ENCODE measurements around the gene EOLA2.
"Not testable (repeated sequence)": the region's sequence is repeated elsewhere in the genome, so short reads cannot be mapped to it uniquely, and the experiment has no call there.

Gene EOLA2

DNA sequence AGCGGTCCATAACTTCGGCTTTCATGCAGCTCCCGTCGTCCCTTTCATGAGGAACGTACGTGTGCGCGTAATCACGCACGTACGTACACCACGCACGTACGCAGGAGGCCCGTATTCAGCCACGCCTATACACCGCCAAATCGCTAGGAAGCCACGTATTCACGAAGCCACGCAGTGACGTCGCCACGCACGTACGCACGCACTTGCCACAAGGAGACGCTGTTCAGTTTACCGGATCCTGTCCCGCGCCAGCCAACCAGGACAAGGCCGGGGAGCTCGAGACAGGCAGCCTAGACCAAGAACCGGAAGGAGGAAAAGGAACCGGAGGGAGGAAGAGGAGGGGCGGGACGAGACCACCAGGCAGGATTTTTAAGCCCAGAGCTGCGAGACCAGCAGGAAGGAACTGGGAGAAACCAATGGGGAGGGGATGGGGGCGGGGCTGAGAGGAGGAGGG lies at the start of gene EOLA2:
EOLA2 (minus strand) TSS at position 65 of the 454 bp plus-strand sequence. CDS start 4,617 bp downstream, outside the sequence.
- DNase-seq: peak; percentile 90

DNA sequence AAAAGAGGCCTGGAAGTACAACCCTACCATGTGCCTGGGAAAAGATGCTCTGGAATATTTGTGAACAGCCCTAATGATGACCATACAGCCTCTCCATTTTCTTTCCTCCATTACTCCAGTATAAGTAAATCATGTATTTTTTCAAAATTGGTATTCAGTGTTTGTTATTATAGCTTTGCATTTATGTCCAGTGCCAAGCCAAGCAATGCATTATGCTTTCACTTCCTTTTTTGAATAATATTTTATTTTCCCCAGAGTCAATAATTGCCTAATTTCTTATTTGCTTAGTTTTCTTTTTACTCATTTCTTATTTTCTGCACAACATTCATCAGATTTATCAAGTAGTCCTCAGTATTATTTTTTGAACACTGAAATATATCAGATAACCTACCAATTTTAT lies 49.3 kb upstream of the EOLA2 start:
- no peak for DNase-seq

DNA sequence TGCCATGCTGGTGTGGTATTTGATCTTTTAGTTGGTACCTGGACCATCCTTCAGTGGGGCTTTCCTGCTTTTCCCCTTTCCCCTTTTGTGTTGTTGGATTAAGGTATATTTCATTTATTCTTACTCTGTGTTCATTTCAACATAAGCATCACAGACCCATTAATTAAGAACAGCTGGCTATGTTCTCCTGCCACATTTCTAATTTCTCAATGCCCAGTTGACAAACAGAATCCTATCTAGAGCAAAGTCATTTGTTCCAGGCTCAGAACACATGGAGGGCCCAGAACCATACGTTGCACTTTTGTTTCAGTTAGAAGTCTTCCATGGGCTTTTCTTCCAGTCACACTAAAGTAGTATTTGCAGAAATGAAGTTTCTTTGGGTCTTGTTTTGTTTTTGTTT lies 46.1 kb upstream of the EOLA2 start:
- DNase-seq: no peak

DNA sequence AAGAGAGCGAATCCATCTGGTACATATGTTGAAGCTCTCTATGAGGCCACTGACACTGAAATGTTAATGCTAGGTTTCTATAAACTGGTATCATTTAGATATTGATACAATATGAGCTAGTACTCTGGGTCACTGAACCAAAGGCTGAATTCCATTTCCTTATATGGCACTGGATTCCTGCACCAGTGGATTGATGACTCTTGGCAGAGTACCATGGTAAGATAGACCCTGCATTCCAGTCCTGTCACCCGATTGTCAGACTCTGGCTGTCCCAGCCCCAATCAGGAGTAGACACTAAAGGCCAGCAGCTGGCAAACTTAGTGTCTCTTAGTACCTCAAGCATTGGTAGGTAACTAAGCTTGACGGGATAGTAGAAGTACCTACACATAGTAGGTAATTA lies 44.0 kb upstream of the EOLA2 start:
- no peak for DNase-seq

DNA sequence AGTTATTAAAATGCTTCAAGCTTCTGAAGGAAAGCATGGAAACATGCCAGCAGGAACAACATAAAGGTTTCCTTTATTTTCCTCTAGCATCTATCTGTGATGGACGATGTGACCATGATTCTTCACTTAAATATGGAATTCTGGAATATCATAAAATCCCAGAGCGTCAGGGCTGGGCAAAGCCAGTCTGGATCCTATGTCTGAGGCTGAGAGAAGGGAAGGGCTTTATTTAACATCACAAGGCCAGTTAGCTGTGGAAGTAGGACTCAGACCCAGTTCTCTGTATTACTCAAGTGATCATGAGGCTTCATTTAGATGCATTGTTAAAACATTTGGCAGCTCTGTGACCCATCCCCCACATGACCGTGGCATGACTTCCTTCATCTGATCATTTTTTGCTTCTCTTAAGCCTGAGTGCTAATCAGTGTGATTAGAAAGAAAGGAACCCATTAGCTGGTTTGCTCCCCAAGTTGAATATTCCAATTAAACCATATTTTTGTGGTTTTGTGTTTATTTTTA lies 40.9 kb upstream of the EOLA2 start:
- DNase-seq: no peak

DNA sequence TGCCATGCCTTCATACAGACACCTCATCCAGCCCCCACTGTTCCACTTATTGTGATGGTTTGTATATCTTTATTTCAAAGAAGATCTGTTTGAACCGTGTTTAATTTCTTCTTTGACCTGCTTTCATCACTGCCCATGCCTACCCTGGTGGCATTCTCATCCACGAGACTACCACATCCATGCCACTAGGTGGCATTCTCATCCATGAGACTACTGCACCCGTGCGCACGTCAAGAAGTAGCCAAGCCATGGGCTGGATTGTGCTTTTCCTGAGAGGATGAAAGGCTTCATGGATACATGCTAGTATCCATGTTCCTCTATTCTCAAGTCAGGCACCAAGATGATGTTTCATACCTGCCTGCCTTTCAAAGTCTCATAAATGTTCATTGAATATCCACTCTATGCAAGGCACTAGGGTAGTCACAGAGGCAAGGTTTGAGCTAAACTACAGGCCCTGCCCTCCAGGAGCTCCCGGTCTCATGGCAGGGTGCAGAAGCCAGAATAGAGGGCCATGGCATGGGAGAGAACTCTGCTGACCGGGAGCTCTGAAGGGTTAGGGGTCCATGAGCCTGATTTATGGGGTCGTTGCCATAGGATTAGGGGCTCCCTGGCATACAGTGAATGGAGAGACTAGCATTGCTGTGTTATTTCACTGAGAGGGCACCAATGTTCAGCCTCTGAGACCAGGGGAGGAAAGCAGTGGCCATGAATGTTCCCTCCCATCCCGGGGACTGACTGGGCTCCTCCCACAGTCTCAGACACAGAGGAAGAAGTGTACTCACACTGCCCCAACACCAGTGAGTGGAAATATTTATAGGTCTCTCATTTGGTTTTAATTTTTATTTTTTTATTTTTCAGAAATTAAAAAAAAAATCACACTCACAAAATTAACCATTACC lies 24.8 kb upstream of the EOLA2 start:
- no peak for DNase-seq

DNA sequence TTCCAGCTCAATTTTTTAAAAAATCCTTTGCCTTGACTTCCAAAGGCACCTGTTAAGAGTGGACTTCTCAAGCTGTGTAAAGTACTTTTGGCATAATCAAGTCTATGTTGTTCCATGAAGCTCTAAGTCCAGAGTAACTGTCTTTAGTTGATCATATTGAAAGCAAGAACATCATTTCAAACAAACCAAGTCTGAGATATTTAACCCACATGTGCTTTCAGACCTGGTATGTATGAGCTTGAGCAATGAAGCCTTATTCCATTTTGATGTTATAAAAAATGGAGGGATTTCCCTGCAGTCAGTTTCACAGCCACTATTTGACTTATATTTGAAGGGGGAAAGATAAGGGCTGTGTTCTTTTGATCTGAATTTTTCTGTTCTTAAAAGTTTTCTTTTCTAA lies 23.7 kb upstream of the EOLA2 start:
- no peak for DNase-seq

DNA sequence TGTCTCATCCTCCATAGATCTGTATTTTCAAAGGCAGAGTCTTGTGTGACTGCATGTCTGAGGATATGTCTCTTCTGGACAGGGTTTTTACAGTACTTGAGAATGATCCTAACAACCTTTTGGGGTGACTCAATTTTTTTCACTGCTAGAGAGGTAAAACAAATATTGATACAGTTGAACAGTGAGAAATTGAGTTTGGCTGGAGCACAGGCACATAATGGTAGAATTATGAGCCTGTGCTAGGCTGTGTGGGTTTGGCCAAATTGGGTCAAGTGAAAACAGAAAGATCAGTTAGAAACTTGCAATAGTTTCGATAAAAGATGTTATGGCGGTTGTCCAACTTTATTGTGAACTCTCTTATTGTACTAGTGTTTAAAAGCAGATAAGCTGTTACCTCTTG lies 23.3 kb upstream of the EOLA2 start:
- no peak for DNase-seq

DNA sequence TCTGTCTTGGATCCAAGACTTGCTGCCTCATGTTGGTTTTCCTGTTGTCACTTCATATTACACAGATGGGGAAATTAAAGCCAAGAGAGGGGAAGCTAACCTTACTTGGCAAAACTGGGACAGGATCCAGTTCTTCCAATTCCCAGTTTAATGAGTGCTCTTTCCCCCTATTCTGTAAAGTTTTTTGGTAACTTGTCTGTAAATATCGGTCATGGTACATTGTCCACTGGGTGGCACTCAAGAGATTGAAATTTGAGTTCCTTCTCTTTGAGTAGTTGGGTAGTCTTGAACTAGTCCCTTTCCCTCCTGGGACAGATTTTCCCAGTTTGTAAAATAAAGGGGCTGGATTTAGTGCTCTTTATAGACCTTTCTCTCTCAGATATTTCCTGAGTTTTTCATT lies 12.4 kb upstream of the EOLA2 start:
- no peak for DNase-seq

DNA sequence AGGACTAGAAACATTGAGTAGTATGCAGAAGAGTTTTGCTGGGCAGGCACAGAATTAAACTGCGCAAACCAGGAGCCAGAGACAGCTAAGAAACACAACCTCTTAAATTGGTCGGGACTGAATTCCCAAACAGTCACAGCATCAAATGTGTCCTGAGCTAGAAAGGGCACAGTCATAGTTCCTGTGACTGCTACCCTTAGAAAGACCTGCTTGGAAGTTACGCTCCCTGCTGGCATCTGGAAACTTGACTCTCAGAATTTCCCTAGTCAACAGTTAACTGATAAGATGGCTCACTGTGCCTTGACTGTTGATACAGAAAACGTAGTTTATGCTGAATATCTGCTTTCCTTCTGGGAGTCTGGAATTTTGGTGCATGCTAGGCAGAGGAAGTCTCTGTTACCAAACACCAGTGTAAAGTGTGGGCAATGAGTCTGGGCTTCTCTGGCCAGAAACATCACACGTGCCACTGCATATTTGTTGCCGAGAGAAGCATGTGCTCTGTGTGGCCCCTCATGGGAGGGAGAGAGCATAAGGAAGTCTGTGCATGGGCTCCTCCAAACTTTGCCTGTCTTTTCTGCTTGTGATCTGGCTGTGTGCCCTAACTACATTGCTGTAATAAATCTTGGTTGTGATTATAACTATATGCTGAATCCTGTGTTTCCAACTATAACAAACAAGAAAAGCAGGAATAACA lies 11.6 kb upstream of the EOLA2 start:
- DNase-seq: no peak

DNA sequence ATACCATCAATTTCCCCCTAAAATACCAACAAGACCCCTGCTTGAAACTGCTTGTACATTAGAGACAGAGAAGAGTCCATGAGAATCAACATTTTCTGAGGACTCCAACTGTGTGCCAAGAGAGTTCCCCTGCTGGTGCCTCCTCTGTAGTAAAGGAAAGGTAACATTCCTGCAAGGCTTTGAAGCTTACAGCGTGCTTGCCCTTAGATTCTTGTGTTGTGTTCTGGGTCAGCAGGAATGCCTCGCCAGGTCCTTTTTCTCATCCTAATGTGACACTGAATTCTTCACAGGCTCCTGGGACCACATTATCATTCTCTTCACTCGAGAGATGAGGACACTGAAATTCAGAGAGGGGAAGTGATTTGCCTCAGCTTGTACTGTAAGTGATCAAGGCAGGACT lies 9.7 kb upstream of the EOLA2 start:
- DNase-seq: no peak

DNA sequence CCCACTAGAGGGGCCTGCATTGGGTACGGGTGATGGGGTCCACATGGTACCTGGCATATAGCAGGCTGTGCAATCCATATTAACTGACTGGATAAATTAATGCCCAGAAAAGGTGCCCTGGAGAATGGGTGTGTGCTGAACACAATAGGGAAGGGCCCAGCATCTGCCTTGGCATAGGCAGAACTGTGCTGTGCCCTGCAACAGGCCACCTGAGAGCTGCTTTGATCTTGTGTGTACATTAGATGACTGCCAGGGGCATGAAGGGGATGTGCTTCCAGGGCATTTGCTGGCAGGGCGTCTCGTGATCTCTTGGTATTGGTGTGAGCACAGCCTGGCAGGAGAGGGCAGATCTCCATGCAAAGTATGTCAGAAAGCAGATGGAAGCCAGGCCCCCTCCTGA lies 8.6 kb upstream of the EOLA2 start:
- not testable (repeated sequence) for DNase-seq

DNA sequence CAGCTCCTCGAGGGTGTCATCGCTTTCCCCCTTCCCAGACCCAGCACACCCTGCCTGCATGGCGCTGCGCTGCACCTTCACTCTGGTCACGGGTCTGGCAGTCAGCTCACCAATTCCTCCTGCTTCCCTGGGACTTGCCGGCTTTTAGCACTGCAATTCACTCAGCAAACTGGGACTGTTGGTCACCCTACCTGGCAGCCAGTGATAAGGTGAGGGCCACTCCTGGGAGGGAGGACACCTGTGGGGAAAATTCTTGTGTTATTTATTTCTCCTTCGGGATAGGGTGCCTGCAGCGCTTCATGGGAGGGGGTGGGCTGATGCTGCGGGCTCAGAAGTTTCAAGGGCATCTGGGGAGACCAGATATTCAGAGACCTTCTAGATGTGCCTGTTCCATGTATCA lies 7.5 kb upstream of the EOLA2 start:
- DNase-seq: not testable (repeated sequence)

DNA sequence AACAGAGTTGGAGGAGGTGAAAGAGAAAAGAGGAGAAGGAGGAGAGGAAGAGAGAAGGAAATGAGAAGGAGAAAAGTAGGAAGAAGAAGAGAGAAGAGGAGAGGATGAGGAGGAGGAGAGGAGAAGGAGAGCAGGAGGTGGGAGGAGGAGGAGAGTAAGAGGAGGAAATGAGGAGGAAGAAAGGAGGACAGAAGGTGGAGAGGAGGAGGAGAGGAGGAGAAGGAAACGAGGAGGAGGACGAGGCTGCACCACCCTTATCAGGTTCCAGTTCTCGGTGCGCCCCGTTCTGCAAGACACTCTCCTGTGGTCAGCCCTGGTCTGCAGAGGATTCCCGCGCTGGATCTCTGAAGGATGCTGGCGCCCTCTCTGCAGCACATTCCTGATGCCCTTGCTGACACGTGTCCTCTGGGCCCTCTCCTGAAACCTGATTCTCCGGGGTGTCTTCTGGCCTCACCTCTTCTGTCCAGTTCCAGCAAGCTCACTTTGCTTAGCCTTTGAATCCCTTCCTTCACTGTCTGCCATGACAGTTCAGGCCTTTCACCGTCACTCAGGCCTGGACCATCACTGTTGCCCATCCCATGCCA lies 6.9 kb upstream of the EOLA2 start:
- not testable (repeated sequence) for DNase-seq

DNA sequence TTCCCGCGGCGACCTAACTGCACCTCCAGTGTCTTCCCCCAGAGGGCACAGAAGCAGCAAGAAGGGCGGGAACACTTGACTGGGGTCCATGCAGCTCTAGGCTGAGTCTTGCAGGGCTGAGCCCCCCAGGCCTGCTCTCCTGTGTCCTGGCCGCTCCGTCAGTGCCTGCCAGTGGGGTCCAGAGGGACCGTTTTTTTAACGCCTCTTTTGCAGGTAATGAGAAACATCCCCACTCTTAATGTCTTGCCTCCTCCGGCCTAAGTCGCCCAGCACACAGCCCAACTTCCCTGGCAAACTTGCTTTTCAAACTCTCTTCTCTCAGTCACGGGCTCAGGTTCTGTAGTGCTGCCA lies 2.4 kb upstream of the EOLA2 start:
- DNase-seq: not testable (repeated sequence)

DNA sequence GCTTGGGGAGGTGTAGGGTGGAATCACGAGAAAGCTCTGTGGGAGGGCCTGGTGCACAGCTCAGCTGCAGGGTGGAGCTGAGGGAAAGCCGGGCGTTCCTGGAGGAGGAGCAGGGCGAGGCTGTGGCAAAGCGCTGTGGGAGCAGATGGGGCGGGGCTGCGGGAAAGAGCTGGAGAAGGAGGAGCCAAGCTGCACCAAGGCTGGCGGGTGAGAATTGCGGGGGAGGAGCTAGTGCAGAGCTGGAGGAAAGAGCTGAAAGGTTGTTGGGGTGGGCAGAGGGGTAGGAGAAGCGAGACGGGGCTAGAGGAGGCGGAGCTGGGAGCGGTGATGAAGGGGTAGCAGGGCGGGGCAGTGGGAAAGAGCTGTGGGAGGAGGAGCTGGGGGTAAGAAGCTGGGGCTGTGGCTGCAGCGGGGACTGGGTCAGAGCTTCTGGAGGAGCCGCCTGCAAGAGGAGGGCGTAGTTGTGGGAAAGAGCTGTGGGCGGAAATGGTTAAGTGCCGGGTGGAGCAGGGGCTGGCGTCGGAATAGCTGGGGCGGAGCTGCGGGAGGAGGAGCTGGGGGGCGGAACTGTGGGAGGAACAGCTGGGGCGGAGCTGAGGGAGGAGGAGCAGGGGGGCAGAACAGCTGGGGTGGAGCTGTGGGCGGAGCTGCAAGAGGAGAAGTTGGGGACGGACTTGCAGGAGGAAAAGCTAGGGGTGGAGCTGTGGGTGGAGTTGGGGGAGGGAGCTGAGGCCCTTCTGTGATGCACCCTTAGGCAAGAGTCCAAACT lies 1.8 kb upstream of the EOLA2 start:
- DNase-seq: peak; percentile 97

DNA sequence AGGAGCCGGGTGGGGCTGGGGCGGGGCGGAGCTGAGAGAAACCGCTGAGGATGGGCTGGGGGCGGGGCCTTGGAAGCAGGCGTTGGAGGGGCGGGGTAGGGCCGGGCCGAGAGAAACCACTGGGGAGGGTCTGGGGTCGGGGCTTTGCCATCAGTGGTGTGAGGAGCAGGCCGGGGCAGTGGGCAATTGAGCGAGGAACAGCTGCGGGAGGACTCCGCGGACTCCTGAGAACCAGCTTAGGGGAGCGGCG lies 1.3 kb upstream of the EOLA2 start:
- no peak for DNase-seq

DNA sequence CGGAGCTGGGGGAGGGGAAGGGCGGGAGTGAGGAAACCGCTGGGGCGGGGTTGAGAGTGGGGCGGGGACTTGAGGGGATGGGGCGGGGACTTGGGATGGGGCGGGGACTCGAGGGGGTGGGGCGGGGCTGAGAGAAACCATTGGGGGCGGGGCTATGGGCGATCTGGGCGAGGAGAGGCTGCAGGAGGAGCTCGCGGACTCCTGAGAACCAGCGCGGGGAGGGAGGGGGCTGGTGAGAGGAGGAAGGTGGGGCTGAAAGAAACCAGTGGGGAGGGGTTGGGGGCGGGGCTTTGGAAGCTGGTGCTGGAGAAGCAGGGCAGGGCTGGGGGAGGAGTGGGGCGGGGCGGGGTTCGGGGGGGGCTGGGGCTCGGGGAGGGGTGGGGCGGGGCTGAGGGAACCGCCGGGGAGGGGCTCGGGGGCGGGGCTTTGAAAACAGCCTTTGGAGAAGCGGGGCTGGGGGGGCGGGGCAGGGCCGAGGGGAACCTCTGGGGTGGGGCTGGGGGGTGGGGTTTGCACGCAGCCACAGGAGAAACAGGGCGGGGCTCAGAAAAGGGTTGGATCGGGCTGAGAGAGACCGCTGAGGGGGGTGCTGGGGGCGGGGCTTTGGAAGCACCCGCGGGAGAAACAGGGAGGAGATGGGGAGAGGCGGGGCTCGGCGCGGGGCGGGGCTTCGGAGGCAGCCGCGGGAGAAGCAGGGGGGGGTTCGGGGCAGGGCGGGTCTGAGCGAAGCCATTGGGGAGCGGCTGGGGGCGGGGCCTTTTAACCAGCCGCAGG lies 777 bp upstream of the EOLA2 start:
- DNase-seq: peak; percentile 91

DNA sequence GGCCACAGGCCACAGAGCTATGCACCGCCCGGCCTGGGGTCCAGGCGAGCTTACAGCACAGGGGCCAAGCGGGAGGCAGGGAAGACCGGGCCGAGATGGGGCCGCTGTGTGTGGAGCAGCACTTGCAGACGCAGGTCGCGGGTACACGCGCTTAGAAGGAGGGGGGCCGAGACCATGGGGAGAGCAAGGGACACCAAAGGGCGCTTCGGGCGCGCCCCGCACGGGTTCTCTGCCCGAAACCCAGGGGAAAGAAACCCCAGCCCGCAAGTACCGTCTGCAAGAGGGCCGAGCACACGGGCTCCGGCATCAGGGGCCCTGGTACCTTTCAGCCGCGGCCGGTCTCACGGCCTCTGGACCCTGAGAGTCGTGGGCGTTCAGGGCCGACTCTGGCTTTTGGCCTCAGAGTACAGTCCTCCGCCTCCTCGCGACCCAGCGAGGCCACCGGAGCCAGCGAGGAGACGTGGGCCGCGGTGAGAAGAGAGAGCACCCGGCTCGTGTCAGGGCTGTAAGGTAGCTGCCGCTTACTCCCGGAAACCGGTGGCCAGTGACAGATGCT lies 342 bp downstream of the EOLA2 start:
- DNase-seq: no peak

DNA sequence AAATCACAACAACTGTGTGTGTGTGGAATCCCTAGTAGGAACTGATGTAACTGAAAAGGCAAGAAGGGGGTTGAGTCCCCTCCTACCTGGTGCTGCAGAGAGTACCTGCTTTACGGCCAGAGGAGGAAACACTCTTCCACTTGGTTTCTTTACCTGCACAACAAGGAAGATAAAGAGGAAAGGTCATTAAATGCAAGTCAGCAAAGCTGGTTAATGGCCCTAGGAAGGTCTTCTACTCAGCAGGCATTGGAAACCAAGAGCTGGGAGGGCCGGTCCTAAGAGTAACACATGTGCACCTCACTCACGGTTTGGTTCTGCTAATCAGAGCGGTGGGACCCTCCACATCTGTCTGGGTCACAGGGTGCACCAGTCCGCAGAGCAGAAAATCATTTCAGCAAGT lies 963 bp downstream of the EOLA2 start:
- DNase-seq: not testable (repeated sequence)

DNA sequence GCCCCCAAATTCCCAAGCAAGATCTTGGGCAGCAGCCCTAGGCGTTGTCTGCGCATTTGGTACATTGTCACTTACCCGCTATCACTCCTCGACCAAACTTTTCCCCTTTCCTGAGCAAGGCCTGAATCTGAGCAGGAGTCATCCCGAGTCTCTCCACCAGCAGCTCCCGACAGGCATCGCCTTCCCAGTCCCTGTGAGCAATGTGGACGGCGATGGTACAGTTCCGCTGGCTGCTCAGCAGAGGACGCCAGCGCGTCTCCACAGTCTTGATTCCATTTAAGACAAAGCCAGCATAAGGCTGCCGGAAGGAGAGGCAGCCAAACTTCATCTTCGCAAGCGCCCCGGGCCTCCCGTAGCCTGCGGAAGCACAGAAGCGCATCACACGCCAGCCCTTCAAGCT lies 4.7 kb downstream of the EOLA2 start:
- not testable (repeated sequence) for DNase-seq

DNA sequence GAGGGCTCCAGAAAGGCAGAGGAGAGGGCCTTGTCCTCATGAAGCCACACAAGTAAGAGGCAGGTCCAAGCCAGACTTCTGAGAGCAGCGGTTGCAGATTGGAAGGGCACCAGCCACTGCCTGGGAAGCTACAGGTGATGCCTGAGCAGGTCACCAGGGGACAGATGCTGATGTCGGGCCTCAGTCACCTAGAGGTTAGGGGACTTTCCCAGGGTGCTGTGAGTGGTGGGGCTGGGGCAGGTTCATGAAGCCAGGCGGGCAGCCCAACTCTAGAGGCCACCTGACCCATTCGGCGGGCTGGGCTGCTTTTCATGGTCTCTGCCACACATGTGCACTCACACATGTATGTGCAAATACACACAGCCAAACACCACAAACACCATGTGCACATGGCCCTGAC lies 5.3 kb downstream of the EOLA2 start:
- DNase-seq: not testable (repeated sequence)

All from NCI-H187 treated with DMSO at 0.1 percent for 48 hours (cell line).